ENCODE data around the gene GNAL. TPM values are rescaled to one million over a fixed set of nuclear protein-coding genes. Genes with fewer than 3 reads are reported as not detected.

GNAL gene
- total and polyA plus RNA-seq, 2 of the 4 experiments (the other 2 are of a cell fraction): 0.15 to 0.36 TPM

DNA sequence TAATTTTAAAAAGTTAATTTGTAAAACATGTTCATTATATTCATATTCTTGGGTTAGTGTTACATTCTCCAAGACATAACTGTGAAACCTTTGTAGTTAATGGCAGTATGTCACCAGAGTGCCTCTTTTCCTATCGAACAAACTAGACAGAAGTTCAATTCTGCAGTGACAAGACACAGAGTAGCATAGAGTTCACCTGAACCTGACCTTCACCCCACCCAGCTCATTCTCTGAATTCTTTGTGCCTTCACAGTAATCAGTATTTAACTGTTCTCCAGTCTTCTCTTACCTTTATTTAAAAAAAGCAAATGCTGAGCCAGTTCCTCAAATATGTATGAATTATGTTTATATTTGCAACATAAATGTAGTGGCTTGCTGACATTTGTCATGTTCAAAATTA lies 109.2 kb downstream of the GNAL start:
- Histone ChIP-seq H3K79me1 (ENCODE audit: low read depth in 1 of 2, low read length in 2 of 2) (no peaks in the 10 kb centered on the region), H2BK120ac (ENCODE audit: low read depth, low read length) (no peak overlapping the region), H2BK5ac (ENCODE audit: low read depth, low read length, poor library complexity, severe bottlenecking) (no peak overlapping the region), H3K56ac (ENCODE audit: extremely low read depth, insufficient read depth, low read length) (no peak overlapping the region), H2AFZ (replicated peaks; ENCODE audit: low read length, poor library complexity) (no peak overlapping the region), H3K36me3 (ENCODE audit: control insufficient read depth, insufficient read depth, low read length) (no peaks in the 10 kb centered on the region), H2BK20ac (ENCODE audit: low read depth, low read length) (no peak overlapping the region), H3K23ac (ENCODE audit: low read depth, low read length) (no peak overlapping the region), H3K9ac (ENCODE audit: low read depth, low read length) (no peak overlapping the region), H3K4me3 (ENCODE audit: insufficient read depth, low read depth, low read length) (no peak overlapping the region), H3K18ac (ENCODE audit: low read depth, low read length) (no peak overlapping the region), H3K27me3 (ENCODE audit: control insufficient read depth, insufficient read depth, low read length) (peaks cover 10% of the 10 kb centered on the region), H4K8ac (ENCODE audit: low read depth in 2 of 2, low read length in 2 of 2) (no peak overlapping the region), H3K9me3 (ENCODE audit: control insufficient read depth, insufficient read depth, low read length) (no peaks in the 10 kb centered on the region), H3K9me1 (ENCODE audit: insufficient read depth, low read length) (no peaks in the 10 kb centered on the region), H4K5ac (ENCODE audit: low read depth, low read length) (no peak overlapping the region), H3K27ac (ENCODE audit: insufficient read depth, low read length) (no peak overlapping the region), H2AK9ac (replicated peaks; ENCODE audit: low read depth, low read length, poor library complexity) (no peak overlapping the region), H3K4me1 (ENCODE audit: control insufficient read depth, insufficient read depth, low read length) (no peaks in the 10 kb centered on the region), H4K20me1 (ENCODE audit: insufficient read depth, low read length) (no peaks in the 10 kb centered on the region), H2BK15ac (ENCODE audit: low read depth, low read length) (no peak overlapping the region), H4K91ac (ENCODE audit: insufficient read depth, low read depth, low read length) (no peak overlapping the region), H3K4ac (ENCODE audit: low read depth, low read length) (no peak overlapping the region), H3K14ac (replicated peaks; ENCODE audit: low read depth, low read length) (no peak overlapping the region), H2AK5ac (ENCODE audit: low read depth, low read length) (no peak overlapping the region), H3K4me2 (ENCODE audit: low read depth, low read length) (no peak overlapping the region)
- WGBS, 2 experiments (ENCODE audit: extremely low coverage in 2 of 2, insufficient read length in 1 of 2): no CpG with 5 or more reads among the region's 1 CpG
- in situ Hi-C loops (cut with MboI; ENCODE audit: low sequenced_read_pairs): no loop called here
- CTCF ChIA-PET: no interaction called here
- POLR2A ChIA-PET (ENCODE audit: unreplicated experiment): no interaction called here
- ATAC-seq (ENCODE audit: low read depth) (no peak), DNase-seq (no peak)
- intact Hi-C loops (cut with micrococcal nuclease): no loop called here
- dilution Hi-C loops (cut with HindIII; ENCODE audit: low sequenced_read_pairs, unreplicated experiment): no loop called here
- TF ChIP-seq SMC3 (IDR thresholded peaks at IDR 0.05; ENCODE audit: low read depth, low read length) (no peak), RFX5 (IDR thresholded peaks at IDR 0.05; ENCODE audit: low read depth, low read length) (no peak), RAD21 (IDR thresholded peaks at IDR 0.05; ENCODE audit: low read length) (no peak), MAZ (IDR thresholded peaks at IDR 0.05; ENCODE audit: borderline replicate concordance, low read depth, low read length) (no peak), NFE2L2 (IDR thresholded peaks at IDR 0.05; ENCODE audit: low read depth, low read length) (no peak), FOS (IDR thresholded peaks at IDR 0.05; ENCODE audit: low read depth, low read length) (no peak), USF2 (IDR thresholded peaks at IDR 0.05; ENCODE audit: low read depth, low read length) (no peak), CHD1 (IDR thresholded peaks at IDR 0.05; ENCODE audit: low read depth, low read length) (no peak)
- TF ChIP-seq, protein P1, sequence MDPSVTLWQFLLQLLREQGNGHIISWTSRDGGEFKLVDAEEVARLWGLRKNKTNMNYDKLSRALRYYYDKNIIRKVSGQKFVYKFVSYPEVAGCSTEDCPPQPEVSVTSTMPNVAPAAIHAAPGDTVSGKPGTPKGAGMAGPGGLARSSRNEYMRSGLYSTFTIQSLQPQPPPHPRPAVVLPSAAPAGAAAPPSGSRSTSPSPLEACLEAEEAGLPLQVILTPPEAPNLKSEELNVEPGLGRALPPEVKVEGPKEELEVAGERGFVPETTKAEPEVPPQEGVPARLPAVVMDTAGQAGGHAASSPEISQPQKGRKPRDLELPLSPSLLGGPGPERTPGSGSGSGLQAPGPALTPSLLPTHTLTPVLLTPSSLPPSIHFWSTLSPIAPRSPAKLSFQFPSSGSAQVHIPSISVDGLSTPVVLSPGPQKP (IDR thresholded peaks at IDR 0.05; ENCODE audit: borderline replicate concordance, low read depth, low read length): no peak
- no TSS peak for BruUV-seq (replicated peaks)
